Measurements from ENCODE around the gene DAG1.

The DAG1 gene

DNA sequence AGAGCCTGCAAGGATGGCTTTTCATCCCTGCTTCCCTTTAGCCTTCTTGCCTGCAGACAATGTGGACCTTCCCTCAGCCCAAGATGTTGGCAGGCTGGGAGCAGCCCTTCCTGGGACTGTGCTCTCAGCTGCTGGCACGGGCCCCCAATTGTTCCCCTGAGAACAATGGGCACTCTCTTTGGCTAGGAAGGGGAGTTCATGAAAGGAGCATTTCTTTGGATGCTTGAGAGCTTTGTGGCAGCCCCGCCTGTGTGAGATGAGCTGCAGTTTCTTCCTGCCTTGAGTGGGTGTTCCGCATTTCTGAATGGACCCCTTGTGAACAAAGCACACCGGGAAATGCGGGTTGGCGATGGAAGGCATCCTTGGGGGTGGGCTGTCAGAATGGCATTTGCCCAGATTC is 49.2 kb downstream of the DAG1 start:
- no peak overlapping the region for H3K4me2 ChIP-seq (ENCODE audit: low read length)
- no peak for TF ChIP-seq EZH2phosphoT487 (IDR thresholded peaks at IDR 0.05; ENCODE audit: borderline replicate concordance, low read length)
- TF ChIP-seq, protein P1, sequence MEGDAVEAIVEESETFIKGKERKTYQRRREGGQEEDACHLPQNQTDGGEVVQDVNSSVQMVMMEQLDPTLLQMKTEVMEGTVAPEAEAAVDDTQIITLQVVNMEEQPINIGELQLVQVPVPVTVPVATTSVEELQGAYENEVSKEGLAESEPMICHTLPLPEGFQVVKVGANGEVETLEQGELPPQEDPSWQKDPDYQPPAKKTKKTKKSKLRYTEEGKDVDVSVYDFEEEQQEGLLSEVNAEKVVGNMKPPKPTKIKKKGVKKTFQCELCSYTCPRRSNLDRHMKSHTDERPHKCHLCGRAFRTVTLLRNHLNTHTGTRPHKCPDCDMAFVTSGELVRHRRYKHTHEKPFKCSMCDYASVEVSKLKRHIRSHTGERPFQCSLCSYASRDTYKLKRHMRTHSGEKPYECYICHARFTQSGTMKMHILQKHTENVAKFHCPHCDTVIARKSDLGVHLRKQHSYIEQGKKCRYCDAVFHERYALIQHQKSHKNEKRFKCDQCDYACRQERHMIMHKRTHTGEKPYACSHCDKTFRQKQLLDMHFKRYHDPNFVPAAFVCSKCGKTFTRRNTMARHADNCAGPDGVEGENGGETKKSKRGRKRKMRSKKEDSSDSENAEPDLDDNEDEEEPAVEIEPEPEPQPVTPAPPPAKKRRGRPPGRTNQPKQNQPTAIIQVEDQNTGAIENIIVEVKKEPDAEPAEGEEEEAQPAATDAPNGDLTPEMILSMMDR (IDR thresholded peaks at IDR 0.05; ENCODE audit: low read depth, low read length, poor library complexity, severe bottlenecking), result no peak
- H3K27me3 ChIP-seq (ENCODE audit: control insufficient read depth, low read length), result no peaks in the 10 kb centered on the region
- H3K4me3 ChIP-seq (ENCODE audit: low read length), result no peak overlapping the region
- H3K79me2 ChIP-seq (ENCODE audit: control insufficient read depth, low read length), result no peaks in the 10 kb centered on the region
- H3K4me1 ChIP-seq (ENCODE audit: control insufficient read depth, low read length), result no peaks in the 10 kb centered on the region
- no peak overlapping the region for H3K27ac ChIP-seq (ENCODE audit: low read depth, low read length)
- no peaks in the 10 kb centered on the region for H3F3A ChIP-seq (ENCODE audit: control insufficient read depth, insufficient read depth)
- 0 out of 2 replicates have a peak, but pooled peaks cover 9% of the 10 kb centered on the region for H4K20me1 ChIP-seq (ENCODE audit: control insufficient read depth, insufficient read depth, low read depth, low read length)
- no peaks in the 10 kb centered on the region for H3K9me3 ChIP-seq (ENCODE audit: control insufficient read depth, insufficient read depth, low read length)
- peaks cover 28% of the 10 kb centered on the region for H3K36me3 ChIP-seq (ENCODE audit: control insufficient read depth, low read length)
- H3K9me2 ChIP-seq (replicated peaks; ENCODE audit: control insufficient read depth, low read length), result no peaks in the 10 kb centered on the region

DNA sequence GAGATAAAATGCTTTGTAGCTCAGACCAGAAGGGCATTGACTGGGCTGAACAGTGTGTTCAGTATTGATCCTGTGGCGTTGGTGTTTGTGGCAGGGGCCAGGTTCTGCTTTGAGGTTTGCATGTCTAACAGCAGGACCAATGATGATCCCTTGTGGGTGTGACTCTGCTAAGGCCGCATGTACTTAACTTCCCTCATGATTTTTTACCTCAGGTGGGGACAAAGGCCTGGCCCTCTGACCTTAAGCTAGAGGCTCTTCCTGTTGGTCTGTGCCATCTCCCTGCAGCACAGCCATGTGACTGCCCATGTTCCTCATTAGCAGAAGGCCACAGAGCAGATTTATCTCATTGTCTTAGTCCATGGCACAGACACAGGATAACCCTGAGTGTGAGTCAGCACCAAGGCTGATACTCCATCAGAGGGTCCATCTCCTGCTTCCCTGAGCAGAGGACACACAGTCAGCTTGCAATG is 49.9 kb downstream of the DAG1 start:
- no peaks in the 10 kb centered on the region for H3F3A ChIP-seq (ENCODE audit: control insufficient read depth, insufficient read depth)
- no peaks in the 10 kb centered on the region for H3K9me2 ChIP-seq (replicated peaks; ENCODE audit: control insufficient read depth, low read length)
- H3K9me3 ChIP-seq (ENCODE audit: control insufficient read depth, insufficient read depth, low read length), result no peaks in the 10 kb centered on the region
- peaks cover 29% of the 10 kb centered on the region for H3K36me3 ChIP-seq (ENCODE audit: control insufficient read depth, low read length)
- no peak overlapping the region for H3K4me3 ChIP-seq (ENCODE audit: low read length)
- 0 out of 2 replicates have a peak, but pooled peaks cover 9% of the 10 kb centered on the region for H4K20me1 ChIP-seq (ENCODE audit: control insufficient read depth, insufficient read depth, low read depth, low read length)
- H3K4me1 ChIP-seq (ENCODE audit: control insufficient read depth, low read length), result no peaks in the 10 kb centered on the region
- no peaks in the 10 kb centered on the region for H3K27me3 ChIP-seq (ENCODE audit: control insufficient read depth, low read length)
- TF ChIP-seq, protein P1 (IDR thresholded peaks at IDR 0.05; ENCODE audit: low read depth, low read length, poor library complexity, severe bottlenecking), result no peak
- TF ChIP-seq EZH2phosphoT487 (IDR thresholded peaks at IDR 0.05; ENCODE audit: borderline replicate concordance, low read length), result no peak
- H3K27ac ChIP-seq (ENCODE audit: low read depth, low read length), result no peak overlapping the region
- H3K79me2 ChIP-seq (ENCODE audit: control insufficient read depth, low read length), result no peaks in the 10 kb centered on the region
- H3K4me2 ChIP-seq (ENCODE audit: low read length), result no peak overlapping the region

DNA sequence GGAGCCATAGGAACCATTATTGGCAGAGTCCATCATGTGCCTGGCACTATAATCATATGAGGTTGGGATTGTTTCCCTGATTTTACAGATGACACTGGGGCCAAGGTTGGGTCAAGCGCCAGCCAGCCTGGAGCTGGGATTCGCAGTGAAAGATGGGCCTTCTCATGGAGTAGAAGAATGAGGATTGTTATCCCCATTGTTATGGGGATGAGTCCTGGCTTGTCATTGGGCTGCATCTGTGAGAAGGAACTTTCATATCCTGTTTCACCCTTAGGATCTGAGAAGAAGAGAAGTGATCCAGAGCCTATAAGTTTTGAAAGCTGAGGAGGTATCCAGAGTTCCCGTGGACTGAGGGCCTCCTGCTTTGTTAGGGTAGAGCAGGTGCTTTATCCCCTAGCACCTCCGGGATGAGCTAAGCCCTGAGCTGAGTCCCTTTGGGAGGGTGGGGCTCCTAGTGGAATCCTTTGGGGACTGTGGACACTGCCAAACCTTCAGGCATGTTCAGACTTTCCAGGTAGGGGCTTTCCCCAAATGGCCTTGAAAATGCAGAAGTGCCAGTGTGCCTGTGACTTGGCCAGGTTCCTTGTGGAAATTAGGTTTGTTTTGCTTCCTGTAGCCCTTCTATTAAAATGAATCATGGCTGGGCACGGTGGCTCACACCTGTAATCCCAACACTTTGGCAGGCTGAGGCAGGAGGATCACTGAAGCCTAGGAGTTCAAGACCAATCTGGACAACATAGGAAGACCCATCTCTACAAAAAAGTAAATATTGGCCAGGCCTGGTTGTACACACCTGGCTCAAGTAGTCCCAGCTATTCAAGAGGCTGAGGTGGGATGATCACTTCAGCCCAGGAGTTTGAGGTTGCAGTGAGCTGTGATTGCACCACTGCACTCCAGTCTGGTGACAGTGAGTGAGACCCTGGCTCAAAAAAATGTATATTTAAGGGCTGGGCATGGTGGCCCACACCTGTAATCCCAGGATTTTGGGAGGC is 54.0 kb downstream of the DAG1 start:
- peaks cover 14% of the 10 kb centered on the region for H3K36me3 ChIP-seq (ENCODE audit: control insufficient read depth, low read length)
- H4K20me1 ChIP-seq (ENCODE audit: control insufficient read depth, insufficient read depth, low read depth, low read length), result 0 out of 2 replicates have a peak, but pooled peaks cover 5% of the 10 kb centered on the region
- H3K4me2 ChIP-seq (ENCODE audit: low read length), result no peak overlapping the region
- H3K27ac ChIP-seq (ENCODE audit: low read depth, low read length), result no peak overlapping the region
- H3K4me3 ChIP-seq (ENCODE audit: low read length), result no peak overlapping the region
- H3K9me2 ChIP-seq (replicated peaks; ENCODE audit: control insufficient read depth, low read length), result no peaks in the 10 kb centered on the region
- no peaks in the 10 kb centered on the region for H3K27me3 ChIP-seq (ENCODE audit: control insufficient read depth, low read length)
- H3K4me1 ChIP-seq (ENCODE audit: control insufficient read depth, low read length), result no peaks in the 10 kb centered on the region
- TF ChIP-seq EZH2phosphoT487 (IDR thresholded peaks at IDR 0.05; ENCODE audit: borderline replicate concordance, low read length), result no peak
- TF ChIP-seq, protein P1 (IDR thresholded peaks at IDR 0.05; ENCODE audit: low read depth, low read length, poor library complexity, severe bottlenecking), result no peak
- no peaks in the 10 kb centered on the region for H3K79me2 ChIP-seq (ENCODE audit: control insufficient read depth, low read length)
- no peaks in the 10 kb centered on the region for H3F3A ChIP-seq (ENCODE audit: control insufficient read depth, insufficient read depth)
- no peaks in the 10 kb centered on the region for H3K9me3 ChIP-seq (ENCODE audit: control insufficient read depth, insufficient read depth, low read length)
